ENCODE data around the gene PPP1R9B. TPM values are rescaled to one million over a fixed set of nuclear protein-coding genes. Genes with fewer than 3 reads are reported as not detected.
A peak's percentile ranks its signal among the peaks of the same experiment; 100 is the strongest.

The PPP1R9B gene
- total RNA-seq, 3 donors from 2014 or later (not counting 1 experiment from before 2014, with no cell fraction given): 124 to 162 (median 135) TPM

DNA sequence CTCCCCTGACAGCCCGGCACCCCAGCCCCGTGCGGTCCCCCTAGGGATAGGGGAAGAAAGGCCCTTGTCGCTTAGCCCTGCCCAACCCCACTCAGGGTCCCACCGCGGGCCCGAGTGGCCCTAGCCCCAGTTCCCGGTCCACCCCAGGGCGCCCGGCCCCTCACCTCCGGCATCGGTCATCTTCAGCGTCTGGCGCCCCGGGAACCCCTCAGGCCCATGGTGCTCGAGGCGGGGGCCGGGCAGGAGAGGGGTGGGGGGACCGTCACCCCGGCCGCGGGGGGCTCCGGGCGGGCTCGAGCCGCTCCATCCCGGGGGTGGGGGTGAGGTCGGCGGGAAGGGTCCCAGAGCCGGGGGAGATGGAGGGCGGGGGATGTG lies 21.1 kb downstream of the PPP1R9B start:
- WGBS (ENCODE audit: insufficient coverage): under 1% methylated on average over 31 of the region's 31 CpGs
- peak in 1 of 3 donors; percentile 1 for ATAC-seq
- Histone ChIP-seq H3K27ac (ENCODE audit: low read length) (no peak overlapping the region), H3K4me1 (ENCODE audit: control insufficient read depth, insufficient read depth, low read length) (peaks cover 40% of the 10 kb centered on the region), H3K9me3 (ENCODE audit: control insufficient read depth, insufficient read depth, low read length) (no peaks in the 10 kb centered on the region), H3K36me3 (ENCODE audit: control insufficient read depth, insufficient read depth, low read length) (peaks cover 3% of the 10 kb centered on the region), H3K27me3 (ENCODE audit: control insufficient read depth, insufficient read depth, low read length) (peaks cover 12% of the 10 kb centered on the region), H3K4me3 (ENCODE audit: low read length) (no peak overlapping the region)
- no peaks in the 10 kb centered on the region for H3K36me3 Mint-ChIP-seq
- TF ChIP-seq, protein P1, sequence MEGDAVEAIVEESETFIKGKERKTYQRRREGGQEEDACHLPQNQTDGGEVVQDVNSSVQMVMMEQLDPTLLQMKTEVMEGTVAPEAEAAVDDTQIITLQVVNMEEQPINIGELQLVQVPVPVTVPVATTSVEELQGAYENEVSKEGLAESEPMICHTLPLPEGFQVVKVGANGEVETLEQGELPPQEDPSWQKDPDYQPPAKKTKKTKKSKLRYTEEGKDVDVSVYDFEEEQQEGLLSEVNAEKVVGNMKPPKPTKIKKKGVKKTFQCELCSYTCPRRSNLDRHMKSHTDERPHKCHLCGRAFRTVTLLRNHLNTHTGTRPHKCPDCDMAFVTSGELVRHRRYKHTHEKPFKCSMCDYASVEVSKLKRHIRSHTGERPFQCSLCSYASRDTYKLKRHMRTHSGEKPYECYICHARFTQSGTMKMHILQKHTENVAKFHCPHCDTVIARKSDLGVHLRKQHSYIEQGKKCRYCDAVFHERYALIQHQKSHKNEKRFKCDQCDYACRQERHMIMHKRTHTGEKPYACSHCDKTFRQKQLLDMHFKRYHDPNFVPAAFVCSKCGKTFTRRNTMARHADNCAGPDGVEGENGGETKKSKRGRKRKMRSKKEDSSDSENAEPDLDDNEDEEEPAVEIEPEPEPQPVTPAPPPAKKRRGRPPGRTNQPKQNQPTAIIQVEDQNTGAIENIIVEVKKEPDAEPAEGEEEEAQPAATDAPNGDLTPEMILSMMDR (IDR thresholded peaks at IDR 0.05): no peak
- peaks cover 6 to 13% of the 10 kb centered on the region in 2 donors for H3K27me3 Mint-ChIP-seq (ENCODE audit: low read depth in 2 of 2)
- DNase-seq: no peak
- peaks cover 21 to 41% of the 10 kb centered on the region in 2 donors for H3K4me1 Mint-ChIP-seq
- intact Hi-C loops (cut with micrococcal nuclease): loop anchor here (10.0 kb wide), 1 partner anchor 165 kb away; no protein-coding TSS in a partner anchor
- peak overlapping the region; percentile 85 for H3K4me3 Mint-ChIP-seq
- H3K9me3 Mint-ChIP-seq: no peaks in the 10 kb centered on the region
- H3K27ac Mint-ChIP-seq: peak overlapping the region; percentile 70 to 75

DNA sequence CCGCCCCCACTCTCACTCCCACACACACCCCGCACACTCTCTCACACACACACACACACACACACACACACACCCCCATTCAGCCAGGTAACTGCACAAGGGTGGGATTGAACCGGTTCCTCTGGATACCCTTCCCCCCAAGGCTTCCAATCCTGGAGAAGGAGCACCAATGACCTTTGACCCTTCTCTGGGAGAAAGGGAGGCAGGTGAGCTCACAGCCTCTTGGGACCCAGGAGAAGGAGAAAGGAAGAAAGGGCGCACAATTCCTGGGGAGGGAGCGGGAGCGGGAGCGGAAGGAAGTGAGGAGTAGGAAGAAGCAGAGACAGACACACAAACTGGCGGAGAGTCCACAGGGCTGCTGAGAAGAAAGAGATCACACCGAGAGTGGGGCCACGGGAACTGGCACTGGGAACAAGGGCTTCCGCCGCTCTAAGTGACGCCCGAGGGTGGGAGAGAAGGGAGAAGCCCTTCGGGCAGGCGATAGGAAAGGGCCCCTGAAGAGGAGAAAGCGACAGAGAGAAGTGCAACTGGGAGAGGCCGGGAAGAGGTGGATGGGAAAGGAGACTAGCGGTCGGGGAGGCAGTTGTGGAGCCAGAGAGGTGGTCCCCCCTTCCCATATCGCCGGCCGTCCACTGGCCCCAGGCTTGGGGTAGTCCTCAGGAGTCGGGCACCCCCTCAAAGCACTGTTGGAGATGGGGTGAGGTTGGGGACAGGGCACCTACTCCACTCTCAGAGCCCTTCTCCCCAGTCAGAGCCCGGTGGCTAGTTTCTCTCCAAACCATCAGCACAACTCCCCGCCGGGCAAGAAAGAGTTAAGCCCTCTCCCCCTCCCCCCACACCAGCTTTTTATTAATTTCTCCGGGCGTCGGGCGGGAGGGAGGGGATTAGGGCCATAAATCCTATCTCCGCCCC lies 21.8 kb downstream of the PPP1R9B start:
- no peak overlapping the region for H3K27ac ChIP-seq (ENCODE audit: low read length)
- WGBS (ENCODE audit: insufficient coverage): 13% methylated on average over 23 of the region's 32 CpGs

DNA sequence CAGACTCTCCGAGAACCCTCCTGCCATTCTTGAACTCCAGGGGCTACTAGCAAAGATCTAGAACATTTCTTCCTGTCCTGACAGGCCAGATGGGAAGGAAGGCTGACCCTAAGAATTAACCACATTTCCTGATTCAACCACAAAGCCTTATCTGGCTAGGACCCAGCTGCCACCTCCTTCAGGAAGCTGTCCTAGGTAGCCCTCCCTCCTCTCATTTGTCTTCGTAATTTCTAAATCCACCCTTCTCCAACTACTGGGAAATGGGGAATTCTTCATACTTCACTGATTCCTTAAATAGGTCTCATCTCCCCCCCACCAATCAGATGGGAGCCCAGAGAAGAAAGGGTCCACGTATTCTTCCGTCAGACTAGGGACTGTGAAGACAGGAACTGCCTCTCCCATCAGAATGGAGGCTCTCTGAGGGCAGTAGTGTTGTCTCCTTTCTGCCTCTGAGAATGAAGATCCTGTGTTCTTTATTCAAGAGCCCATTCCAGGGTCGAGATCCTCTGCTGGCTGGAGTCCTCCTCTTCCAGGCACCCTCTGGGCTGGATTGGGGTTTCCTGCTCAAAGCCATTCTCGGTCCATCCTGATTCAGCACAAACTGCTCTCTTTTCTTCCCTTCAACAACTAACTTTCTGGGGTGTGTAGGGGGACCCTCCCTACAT lies 22.6 kb downstream of the PPP1R9B start:
- Histone ChIP-seq H3K36me3 (ENCODE audit: control insufficient read depth, insufficient read depth, low read length) (no peaks in the 10 kb centered on the region), H3K27ac (ENCODE audit: low read length) (no peak overlapping the region), H3K27me3 (ENCODE audit: control insufficient read depth, insufficient read depth, low read length) (peaks cover 12% of the 10 kb centered on the region), H3K9me3 (ENCODE audit: control insufficient read depth, insufficient read depth, low read length) (no peaks in the 10 kb centered on the region), H3K4me1 (ENCODE audit: control insufficient read depth, insufficient read depth, low read length) (peaks cover 40% of the 10 kb centered on the region), H3K4me3 (ENCODE audit: low read length) (no peak overlapping the region)
- DNase-seq: no peak
- Mint-ChIP-seq H3K36me3 (no peaks in the 10 kb centered on the region), H3K4me3 (peak overlapping the region; percentile 31), H3K27me3 (ENCODE audit: low read depth in 2 of 2) (peaks cover 9 to 13% of the 10 kb centered on the region in 2 donors), H3K9me3 (no peaks in the 10 kb centered on the region), H3K27ac (no peak overlapping the region), H3K4me1 (peaks cover 21 to 41% of the 10 kb centered on the region in 2 donors)
- 13% methylated on average over 5 of the region's 6 CpGs for WGBS (ENCODE audit: insufficient coverage)
- ATAC-seq: no peak
- intact Hi-C loops (cut with micrococcal nuclease): loop anchor here (10.0 kb wide), 1 partner anchor 167 kb away; no protein-coding TSS in a partner anchor
- TF ChIP-seq, protein P1 (IDR thresholded peaks at IDR 0.05): no peak

More for the DNA sequence above, 21.8 kb downstream of the PPP1R9B start:
- peaks cover 6 to 13% of the 10 kb centered on the region in 2 donors for H3K27me3 Mint-ChIP-seq (ENCODE audit: low read depth in 2 of 2)
- H3K27ac Mint-ChIP-seq: peak overlapping the region; percentile 63 to 75
- Histone ChIP-seq H3K4me3 (ENCODE audit: low read length) (no peak overlapping the region), H3K9me3 (ENCODE audit: control insufficient read depth, insufficient read depth, low read length) (no peaks in the 10 kb centered on the region), H3K4me1 (ENCODE audit: control insufficient read depth, insufficient read depth, low read length) (peaks cover 40% of the 10 kb centered on the region), H3K27me3 (ENCODE audit: control insufficient read depth, insufficient read depth, low read length) (peaks cover 12% of the 10 kb centered on the region), H3K36me3 (ENCODE audit: control insufficient read depth, insufficient read depth, low read length) (no peaks in the 10 kb centered on the region)
- H3K4me1 Mint-ChIP-seq: peaks cover 21 to 41% of the 10 kb centered on the region in 2 donors
- H3K4me3 Mint-ChIP-seq: peak overlapping the region; percentile 89
- intact Hi-C loops (cut with micrococcal nuclease): loop anchor here (10.0 kb wide), 1 partner anchor 166 kb away; no protein-coding TSS in a partner anchor
- DNase-seq (no peak), ATAC-seq (no peak)
- no peaks in the 10 kb centered on the region for H3K36me3 Mint-ChIP-seq
- no peaks in the 10 kb centered on the region for H3K9me3 Mint-ChIP-seq
- TF ChIP-seq, protein P1 (IDR thresholded peaks at IDR 0.05): no peak
